ENCODE results near the gene CFAP410. TPM values are rescaled to one million over a fixed set of nuclear protein-coding genes. Genes with fewer than 3 reads are reported as not detected.

Gene CFAP410
- total and polyA plus RNA-seq, 10 donors, result 26.2 to 79.8 (median 33.0) TPM

GRCh38 chr21:44382536-44382935 lies 43.3 kb upstream of the CFAP410 start:
- no peak overlapping the region for H3K4me3 ChIP-seq
- no peak for DNase-seq

DNA sequence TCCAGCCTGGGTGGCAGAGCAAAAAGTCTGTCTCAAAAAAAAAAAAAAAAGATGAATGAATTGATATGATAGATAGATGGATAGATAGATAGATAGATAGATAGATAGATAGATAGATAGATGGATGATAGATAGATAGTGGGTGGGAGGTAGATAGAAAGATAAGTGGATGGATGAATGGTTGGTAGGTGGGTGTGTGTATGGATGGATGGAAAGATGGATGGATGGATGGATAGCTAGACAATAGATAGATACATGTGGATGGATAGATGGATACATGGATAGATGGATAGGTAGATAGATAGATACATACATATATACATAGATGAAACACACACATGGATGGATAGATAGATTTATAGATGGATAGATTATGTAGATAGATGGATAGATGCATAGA lies 42.7 kb upstream of the CFAP410 start:
- intact Hi-C loops (cut with DNase I; ENCODE audit: low total_unique reads), result no loop called here
- H3K27ac ChIP-seq, result no peak overlapping the region
- H3K4me3 ChIP-seq, result no peak overlapping the region
- no peak for DNase-seq
- H3K36me3 ChIP-seq, result peaks cover 0 to 88% (median 34%) of the 10 kb centered on the region in 6 donors
- no peak for TF ChIP-seq POLR2A (IDR thresholded peaks at IDR 0.05)
- TF ChIP-seq CTCF (IDR thresholded peaks at IDR 0.05 in 8 of 11, conservative IDR thresholded peaks at IDR 0.05 in 3 of 11), result no peak
- TF ChIP-seq POLR2AphosphoS5 (IDR thresholded peaks at IDR 0.05), result no peak
- no peaks in the 10 kb centered on the region for H3K27me3 ChIP-seq (replicated peaks in 1 of 7)
- peaks cover 9 to 46% (median 41%) of the 10 kb centered on the region in 8 donors for H3K9me3 ChIP-seq
- H3K4me1 ChIP-seq, result peaks cover 0 to 29% (median 10%) of the 10 kb centered on the region in 6 donors

More at GRCh38 chr21:44382536-44382935, 43.3 kb upstream of the CFAP410 start:
- intact Hi-C loops (cut with DNase I; ENCODE audit: low total_unique reads), result no loop called here
- no peak overlapping the region for H3K27ac ChIP-seq
- peaks cover 0 to 22% (median 7%) of the 10 kb centered on the region in 6 donors for H3K4me1 ChIP-seq
- peaks cover 0 to 84% (median 34%) of the 10 kb centered on the region in 6 donors for H3K36me3 ChIP-seq
- whole genome bisulfite sequencing, 5 donors, result 90 to 98% (median 92%) methylated on average over 9 of the region's 9 CpGs
- H3K27me3 ChIP-seq (replicated peaks in 1 of 7), result no peaks in the 10 kb centered on the region
- no peak for TF ChIP-seq CTCF (IDR thresholded peaks at IDR 0.05 in 8 of 11, conservative IDR thresholded peaks at IDR 0.05 in 3 of 11)
- no peak for TF ChIP-seq POLR2AphosphoS5 (IDR thresholded peaks at IDR 0.05)
- no peak for TF ChIP-seq POLR2A (IDR thresholded peaks at IDR 0.05)
- H3K9me3 ChIP-seq, result peaks cover 9 to 51% (median 44%) of the 10 kb centered on the region in 8 donors

- Histone ChIP-seq H3K27ac (peak overlapping the region in 2 of 8 donors; percentile 7 to 41), H3K4me3 (no peak overlapping the region), H3K4me1 (peaks cover 0 to 39% (median 16%) of the 10 kb centered on the region in 6 donors), H3K27me3 (replicated peaks in 1 of 7) (no peaks in the 10 kb centered on the region), H3K36me3 (peaks cover 0 to 95% (median 34%) of the 10 kb centered on the region in 6 donors), H3K9me3 (peaks cover 6 to 36% (median 31%) of the 10 kb centered on the region in 8 donors)
- WGBS, 5 donors, result 80 to 92% (median 88%) methylated on average over 10 of the region's 10 CpGs
- DNase-seq, result no peak
- intact Hi-C loops (cut with DNase I; ENCODE audit: low total_unique reads), result no loop called here
- TF ChIP-seq CTCF (IDR thresholded peaks at IDR 0.05 in 8 of 11, conservative IDR thresholded peaks at IDR 0.05 in 3 of 11) (no peak), POLR2AphosphoS5 (IDR thresholded peaks at IDR 0.05) (no peak), POLR2A (IDR thresholded peaks at IDR 0.05) (no peak)
Observed at GRCh38 chr21:44380876-44381275, 41.7 kb upstream of the CFAP410 start.

DNA sequence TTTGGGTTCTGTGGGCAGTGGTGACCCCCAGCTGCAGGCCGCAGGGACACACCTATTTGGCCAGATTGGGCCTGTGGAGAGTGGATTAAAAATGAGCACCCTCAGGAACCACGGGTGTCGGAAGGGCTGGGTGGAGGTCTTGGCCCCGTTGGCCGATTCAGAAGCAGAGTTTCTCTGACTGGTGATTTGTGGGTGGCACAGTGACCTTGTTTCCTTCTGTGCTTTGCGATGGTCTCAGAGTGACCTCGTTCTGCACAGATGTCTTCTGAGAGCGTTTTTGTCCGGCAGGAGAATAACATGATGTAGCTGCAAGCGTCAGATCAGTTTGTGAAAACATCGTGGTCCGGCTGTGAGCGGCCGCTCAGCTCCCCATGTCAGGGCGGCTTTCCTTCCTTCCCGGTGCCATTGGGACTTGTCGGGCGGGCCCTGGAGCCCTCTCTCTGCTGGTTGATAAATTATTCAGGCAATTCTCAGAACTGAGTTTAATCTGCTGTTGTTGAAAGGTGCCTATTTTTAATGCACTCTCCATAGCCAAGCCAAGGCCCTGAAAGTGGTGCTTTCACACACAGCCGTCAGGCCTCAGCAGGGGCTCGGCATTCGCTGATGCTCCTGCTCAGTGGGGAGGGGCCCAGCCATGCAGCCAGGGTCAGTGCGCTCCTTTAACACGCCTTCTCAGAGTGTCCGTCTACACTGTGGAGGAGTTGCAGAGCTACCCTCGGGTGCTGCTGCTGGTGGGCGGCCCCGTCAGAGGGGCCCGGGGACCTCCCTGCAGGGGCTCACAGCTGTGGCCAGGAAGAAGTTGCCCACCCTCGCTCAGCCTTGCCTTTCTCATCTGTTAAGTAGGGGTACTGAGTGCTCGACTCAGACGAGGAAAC lies 41.0 kb upstream of the CFAP410 start:
- WGBS, 5 donors, result 72 to 84% (median 75%) methylated on average over 30 to 31 of the region's 31 CpGs

More for the DNA sequence above, 41.0 kb upstream of the CFAP410 start:
- no peak for DNase-seq
- Histone ChIP-seq H3K27ac (peak overlapping the region in 4 of 8 donors; percentile 7 to 41 (median 30)), H3K27me3 (replicated peaks in 1 of 7) (no peaks in the 10 kb centered on the region), H3K4me1 (peaks cover under 1 to 45% (median 23%) of the 10 kb centered on the region in 6 donors), H3K9me3 (peaks cover 4 to 30% (median 24%) of the 10 kb centered on the region in 8 donors), H3K36me3 (peaks cover 0 to 92% (median 34%) of the 10 kb centered on the region in 6 donors), H3K4me3 (no peak overlapping the region)
- TF ChIP-seq CTCF (IDR thresholded peaks at IDR 0.05 in 8 of 11, conservative IDR thresholded peaks at IDR 0.05 in 3 of 11) (no peak), POLR2AphosphoS5 (IDR thresholded peaks at IDR 0.05) (peak in 2 of 3 donors; percentile 5 to 10), POLR2A (IDR thresholded peaks at IDR 0.05) (no peak)
- intact Hi-C loops (cut with DNase I; ENCODE audit: low total_unique reads), result no loop called here

Data from spleen (tissue), 11 donors.